Keratinocyte (primary cell): ENCODE measurements around the gene SIK3. TPM values are rescaled to one million over a fixed set of nuclear protein-coding genes. Genes with fewer than 3 reads are reported as not detected.

ENCODE experiments used
- DNase-seq: peaks from one replicate; pipeline ENCODE4 v3.0.0-alpha.2; 2011; ENCODE audit warnings: low read depth, missing footprints, low spot score
- FAIRE-seq: peaks from 2 replicates; lab custom pipeline; 2011; peaks lifted over from hg19 to GRCh38; lab: Jason Lieb, UNC
- H2AFZ ChIP-seq: 2 replicates; pipeline ENCODE4 v1.6.0; 2012; ENCODE audit warnings: low read length, control low read depth, inconsistent platforms; ENCODE audit not compliant: control insufficient read depth
- H3K27ac ChIP-seq: 2 replicates; pipeline ENCODE4 v1.5.1; 2011; ENCODE audit warnings: low read length; ENCODE audit not compliant: control insufficient read depth, insufficient read depth
- H3K27me3 ChIP-seq: 3 replicates; pipeline ENCODE4 v1.6.0; 2011; ENCODE audit warnings: low read length; ENCODE audit not compliant: control insufficient read depth, insufficient read depth; ENCODE audit errors: extremely low read depth
- H3K36me3 ChIP-seq, 2 experiments: 2 replicates in 1 of 2; 3 replicates in 1 of 2; pipeline ENCODE4 v1.5.1; 2011; ENCODE audit warnings: low read length in 2 of 2, mild to moderate bottlenecking in 1 of 2; ENCODE audit not compliant: control insufficient read depth in 2 of 2, insufficient read depth in 2 of 2; ENCODE audit errors: extremely low read depth in 1 of 2
- H3K4me1 ChIP-seq: 3 replicates; pipeline ENCODE4 v1.5.1; 2011; ENCODE audit warnings: low read length; ENCODE audit not compliant: control insufficient read depth, insufficient read depth; ENCODE audit errors: extremely low read depth
- H3K4me2 ChIP-seq: 3 replicates; pipeline ENCODE4 v1.6.0; 2011; ENCODE audit warnings: low read depth, low read length; ENCODE audit not compliant: control insufficient read depth, insufficient read depth; ENCODE audit errors: extremely low read depth
- H3K4me3 ChIP-seq, 3 experiments: fragments of 200-600 bp in 1 of 3; sonication (generic) in 1 of 3; 2 replicates in 2 of 3; 3 replicates in 1 of 3; pipeline ENCODE4 v1.5.1; 2011 to 2016; ENCODE audit warnings: low read length in 3 of 3, mild to moderate bottlenecking in 3 of 3, control low read depth in 2 of 3, inconsistent platforms in 1 of 3, low read depth in 1 of 3, mixed read lengths in 1 of 3, mixed run types in 1 of 3, moderate library complexity in 1 of 3; ENCODE audit not compliant: control insufficient read depth in 2 of 3, insufficient read depth in 2 of 3; ENCODE audit errors: extremely low read depth in 1 of 3
- H3K79me2 ChIP-seq: 2 replicates; pipeline ENCODE4 v1.6.0; 2012; ENCODE audit warnings: low read length; ENCODE audit not compliant: control insufficient read depth, insufficient read depth
- H3K9ac ChIP-seq: 3 replicates; pipeline ENCODE4 v1.6.0; 2011; ENCODE audit warnings: low read length; ENCODE audit not compliant: control insufficient read depth, insufficient read depth; ENCODE audit errors: extremely low read depth
- H3K9me1 ChIP-seq: 3 replicates; pipeline ENCODE4 v1.6.0; 2011; ENCODE audit warnings: low read length; ENCODE audit not compliant: control insufficient read depth, insufficient read depth; ENCODE audit errors: extremely low read depth
- H3K9me3 ChIP-seq: 2 replicates; pipeline ENCODE4 v1.5.1; 2012; ENCODE audit warnings: low read depth, low read length; ENCODE audit not compliant: control insufficient read depth
- H4K20me1 ChIP-seq: 3 replicates; pipeline ENCODE4 v1.6.0; 2011; ENCODE audit warnings: low read length; ENCODE audit not compliant: control insufficient read depth, insufficient read depth; ENCODE audit errors: extremely low read depth
- EZH2 ChIP-seq: IDR thresholded peaks from one replicate; pipeline ENCODE4 v1.6.1; 2012; ENCODE audit warnings: inconsistent platforms, mild to moderate bottlenecking, low read length, moderate library complexity
- dilution Hi-C: fragments of 300-500 bp; cut with MboI; formaldehyde crosslinking; loops from one replicate; pipeline ENCODE4 v1.7.0; 2020; ENCODE audit warnings: low sequenced_read_pairs; ENCODE audit not compliant: extremely low pct_ligation_motif_present
- polyA plus RNA-seq, 5 experiments: library from polyadenylated mRNA; depleted of rRNA in 3 of 5; stranded (reverse) in 3 of 5; stranded (forward) in 1 of 5; unstranded in 1 of 5; fragments of >200 nt; gene quantifications; 1 replicate in 1 of 5; 2 replicates in 3 of 5; 3 replicates in 1 of 5; pipeline versions ENCODE4 v1.2.1 to v1.2.3, GENCODE V29; 2011 to 2012; ENCODE audit warnings: missing spikeins in 2 of 5, low read depth in 1 of 5, low replicate concordance in 1 of 5
- TF ChIP-seq, protein P1 (sequence below), 3 experiments: IDR thresholded peaks in 1 of 3; conservative IDR thresholded peaks in 1 of 3; optimal IDR thresholded peaks in 1 of 3; 2 replicates in 2 of 3; 3 replicates in 1 of 3; pipeline versions ENCODE3 to v1.5.1; 2011; ENCODE audit warnings: low read length in 3 of 3, mild to moderate bottlenecking in 3 of 3, moderate library complexity in 2 of 3, control low read depth in 1 of 3, inconsistent platforms in 1 of 3; ENCODE audit not compliant: insufficient read depth in 2 of 3; ENCODE audit errors: extremely low read depth in 1 of 3

Gene SIK3
- polyA plus RNA-seq, 1 donor (not counting 4 experiments of a cell fraction or from before 2014, with no cell fraction given): 8.2 TPM

DNA sequence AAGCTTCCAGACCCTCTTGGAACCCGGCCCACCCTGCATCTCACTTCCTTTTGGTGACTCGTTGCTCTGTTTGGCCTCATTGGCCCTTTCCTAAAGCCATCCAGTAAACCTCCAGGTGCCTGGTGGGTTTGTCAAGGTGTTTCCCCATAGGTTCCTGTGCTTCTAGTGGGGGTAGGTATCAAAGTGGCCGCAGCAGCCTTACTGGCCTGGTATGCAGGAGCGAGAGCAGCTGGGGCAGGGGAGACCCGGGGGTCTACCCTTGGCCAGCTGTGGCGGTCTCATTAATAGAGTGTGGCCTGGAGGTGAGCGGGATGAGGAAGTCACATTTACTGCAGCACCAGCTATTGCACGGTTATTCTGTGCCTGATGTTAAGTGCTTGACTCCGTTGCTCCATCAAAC is 279.2 kb downstream of the SIK3 start:
- H3K36me3 ChIP-seq: no peaks in the 10 kb centered on the region
- no peaks in the 10 kb centered on the region for H3K9me3 ChIP-seq
- dilution Hi-C loops: no loop called here
- FAIRE-seq (no peak), DNase-seq (no peak)
- H3K9me1 ChIP-seq: no peaks in the 10 kb centered on the region
- H3K9ac ChIP-seq: no peak overlapping the region
- no peak overlapping the region for H3K4me2 ChIP-seq
- no peaks in the 10 kb centered on the region for H4K20me1 ChIP-seq
- no peak overlapping the region for H3K4me3 ChIP-seq
- no peak overlapping the region for H2AFZ ChIP-seq
- no peaks in the 10 kb centered on the region for H3K27me3 ChIP-seq
- H3K27ac ChIP-seq: no peak overlapping the region
- H3K79me2 ChIP-seq: no peaks in the 10 kb centered on the region
- no peak for TF ChIP-seq EZH2
- TF ChIP-seq, protein P1, sequence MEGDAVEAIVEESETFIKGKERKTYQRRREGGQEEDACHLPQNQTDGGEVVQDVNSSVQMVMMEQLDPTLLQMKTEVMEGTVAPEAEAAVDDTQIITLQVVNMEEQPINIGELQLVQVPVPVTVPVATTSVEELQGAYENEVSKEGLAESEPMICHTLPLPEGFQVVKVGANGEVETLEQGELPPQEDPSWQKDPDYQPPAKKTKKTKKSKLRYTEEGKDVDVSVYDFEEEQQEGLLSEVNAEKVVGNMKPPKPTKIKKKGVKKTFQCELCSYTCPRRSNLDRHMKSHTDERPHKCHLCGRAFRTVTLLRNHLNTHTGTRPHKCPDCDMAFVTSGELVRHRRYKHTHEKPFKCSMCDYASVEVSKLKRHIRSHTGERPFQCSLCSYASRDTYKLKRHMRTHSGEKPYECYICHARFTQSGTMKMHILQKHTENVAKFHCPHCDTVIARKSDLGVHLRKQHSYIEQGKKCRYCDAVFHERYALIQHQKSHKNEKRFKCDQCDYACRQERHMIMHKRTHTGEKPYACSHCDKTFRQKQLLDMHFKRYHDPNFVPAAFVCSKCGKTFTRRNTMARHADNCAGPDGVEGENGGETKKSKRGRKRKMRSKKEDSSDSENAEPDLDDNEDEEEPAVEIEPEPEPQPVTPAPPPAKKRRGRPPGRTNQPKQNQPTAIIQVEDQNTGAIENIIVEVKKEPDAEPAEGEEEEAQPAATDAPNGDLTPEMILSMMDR (optimal IDR thresholded peaks at IDR 0.05 in 1 of 3, IDR thresholded peaks at IDR 0.05 in 1 of 3, conservative IDR thresholded peaks at IDR 0.05 in 1 of 3; ENCODE audit: extremely low read depth in 1 of 3, insufficient read depth in 2 of 3, low read length in 3 of 3): no peak
- no peaks in the 10 kb centered on the region for H3K4me1 ChIP-seq

DNA sequence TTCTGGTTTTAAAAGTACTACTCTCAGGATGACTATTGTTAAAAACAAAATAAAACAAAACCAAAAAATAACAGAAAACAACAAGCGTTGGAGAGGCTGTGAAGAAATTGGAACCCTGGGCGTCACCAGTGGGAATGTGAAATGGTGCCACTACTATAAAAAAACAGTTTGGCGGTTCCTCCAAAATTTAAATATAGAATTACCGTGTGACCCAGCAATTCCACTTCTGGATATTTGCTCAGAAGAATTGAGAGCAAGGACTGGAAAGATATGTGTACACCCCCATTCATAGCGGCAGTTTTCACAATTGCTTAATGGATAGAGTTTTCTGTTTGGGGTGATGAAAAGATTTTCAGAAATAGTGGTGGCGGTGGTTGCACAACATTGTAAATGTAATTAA is 283.7 kb downstream of the SIK3 start:
- no peak overlapping the region for H3K27ac ChIP-seq
- no peaks in the 10 kb centered on the region for H3K27me3 ChIP-seq
- H3K79me2 ChIP-seq: no peaks in the 10 kb centered on the region
- no peaks in the 10 kb centered on the region for H3K36me3 ChIP-seq
- no peaks in the 10 kb centered on the region for H4K20me1 ChIP-seq
- dilution Hi-C loops: no loop called here
- H3K9ac ChIP-seq: no peak overlapping the region
- H3K9me1 ChIP-seq: no peaks in the 10 kb centered on the region
- H2AFZ ChIP-seq: no peak overlapping the region
- no peaks in the 10 kb centered on the region for H3K4me1 ChIP-seq
- FAIRE-seq: no peak
- DNase-seq: no peak
- H3K9me3 ChIP-seq: no peaks in the 10 kb centered on the region
- H3K4me2 ChIP-seq: no peak overlapping the region
- TF ChIP-seq, protein P1 (optimal IDR thresholded peaks at IDR 0.05 in 1 of 3, IDR thresholded peaks at IDR 0.05 in 1 of 3, conservative IDR thresholded peaks at IDR 0.05 in 1 of 3; ENCODE audit: extremely low read depth in 1 of 3, insufficient read depth in 2 of 3, low read length in 3 of 3): no peak
- no peak for TF ChIP-seq EZH2
- no peak overlapping the region for H3K4me3 ChIP-seq
